ENCODE data around the gene PCSK6. TPM values are rescaled to one million over a fixed set of nuclear protein-coding genes. Genes with fewer than 3 reads are reported as not detected.

Gene PCSK6
- total RNA-seq, 1 experiment from 2014 or later, result 10.6 TPM

- intact Hi-C loops (cut with micrococcal nuclease; ENCODE audit: unreplicated experiment), result no loop called here
- TF ChIP-seq, protein P1, sequence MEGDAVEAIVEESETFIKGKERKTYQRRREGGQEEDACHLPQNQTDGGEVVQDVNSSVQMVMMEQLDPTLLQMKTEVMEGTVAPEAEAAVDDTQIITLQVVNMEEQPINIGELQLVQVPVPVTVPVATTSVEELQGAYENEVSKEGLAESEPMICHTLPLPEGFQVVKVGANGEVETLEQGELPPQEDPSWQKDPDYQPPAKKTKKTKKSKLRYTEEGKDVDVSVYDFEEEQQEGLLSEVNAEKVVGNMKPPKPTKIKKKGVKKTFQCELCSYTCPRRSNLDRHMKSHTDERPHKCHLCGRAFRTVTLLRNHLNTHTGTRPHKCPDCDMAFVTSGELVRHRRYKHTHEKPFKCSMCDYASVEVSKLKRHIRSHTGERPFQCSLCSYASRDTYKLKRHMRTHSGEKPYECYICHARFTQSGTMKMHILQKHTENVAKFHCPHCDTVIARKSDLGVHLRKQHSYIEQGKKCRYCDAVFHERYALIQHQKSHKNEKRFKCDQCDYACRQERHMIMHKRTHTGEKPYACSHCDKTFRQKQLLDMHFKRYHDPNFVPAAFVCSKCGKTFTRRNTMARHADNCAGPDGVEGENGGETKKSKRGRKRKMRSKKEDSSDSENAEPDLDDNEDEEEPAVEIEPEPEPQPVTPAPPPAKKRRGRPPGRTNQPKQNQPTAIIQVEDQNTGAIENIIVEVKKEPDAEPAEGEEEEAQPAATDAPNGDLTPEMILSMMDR (IDR thresholded peaks at IDR 0.05), result no peak
- no peak for TF ChIP-seq SIN3A (IDR thresholded peaks at IDR 0.05; ENCODE audit: borderline replicate concordance, insufficient read depth, low read depth, low read length)
- POLR2A ChIA-PET, result no interaction called here
- DNase-seq (ENCODE audit: low read depth, low spot score), result no peak
- Histone ChIP-seq H3K9me3 (ENCODE audit: control insufficient read depth, insufficient read depth, low read depth, low read length) (no peaks in the 10 kb centered on the region), H3K27me3 (ENCODE audit: control insufficient read depth, insufficient read depth, low read length) (no peaks in the 10 kb centered on the region), H3K36me3 (ENCODE audit: control insufficient read depth, insufficient read depth, low read length) (no peaks in the 10 kb centered on the region), H3K4me3 (ENCODE audit: low read depth in 2 of 2, low read length in 2 of 2) (no peak overlapping the region), H3K27ac (ENCODE audit: low read length) (no peak overlapping the region), H3K4me1 (ENCODE audit: control insufficient read depth, insufficient read depth, low read length) (peaks cover 10% of the 10 kb centered on the region; the same call in 1 of the 2 replicates)
- no peak for ATAC-seq
- BruUV-seq (replicated peaks), result no TSS peak
- CTCF ChIA-PET, result no interaction called here
- in situ Hi-C loops (cut with HindIII; ENCODE audit: low pct_unique_long_range_greater_than_20kb, low sequenced_read_pairs), result no loop called here
Measured at GRCh38 chr15:101451266-101451799, 38.2 kb downstream of the PCSK6 start.

GRCh38 chr15:101450403-101451265, 38.9 kb downstream of the PCSK6 start:
- no peak overlapping the region for H3K27ac ChIP-seq (ENCODE audit: low read length)
- H3K36me3 ChIP-seq (ENCODE audit: control insufficient read depth, insufficient read depth, low read length), result no peaks in the 10 kb centered on the region
- no peak for TF ChIP-seq SIN3A (IDR thresholded peaks at IDR 0.05; ENCODE audit: borderline replicate concordance, insufficient read depth, low read depth, low read length)
- no peak for TF ChIP-seq TCF7L2 (IDR thresholded peaks at IDR 0.05; ENCODE audit: low read depth, low read length)
- no peak for TF ChIP-seq REST (IDR thresholded peaks at IDR 0.05; ENCODE audit: insufficient read depth in 1 of 2, low read depth in 2 of 2, low read length in 1 of 2)
- no peak for TF ChIP-seq POLR2AphosphoS5 (IDR thresholded peaks at IDR 0.05; ENCODE audit: low read depth, low read length)
- TF ChIP-seq, protein P1 (IDR thresholded peaks at IDR 0.05), result no peak
- no peak overlapping the region for H3K4me3 ChIP-seq (ENCODE audit: low read depth in 2 of 2, low read length in 2 of 2)
- peaks cover 10% of the 10 kb centered on the region; the same call in 1 of the 2 replicates for H3K4me1 ChIP-seq (ENCODE audit: control insufficient read depth, insufficient read depth, low read length)
- H3K27me3 ChIP-seq (ENCODE audit: control insufficient read depth, insufficient read depth, low read length), result no peaks in the 10 kb centered on the region
- intact Hi-C loops (cut with micrococcal nuclease; ENCODE audit: unreplicated experiment), result no loop called here
- in situ Hi-C loops (cut with HindIII; ENCODE audit: low pct_unique_long_range_greater_than_20kb, low sequenced_read_pairs), result no loop called here
- ATAC-seq, result no peak
- ChIA-PET POLR2A (no interaction called here), CTCF (no interaction called here)
- BruUV-seq (replicated peaks), result no TSS peak
- H3K9me3 ChIP-seq (ENCODE audit: control insufficient read depth, insufficient read depth, low read depth, low read length), result no peaks in the 10 kb centered on the region
- DNase-seq (ENCODE audit: low read depth, low spot score), result no peak

Measured in Panc1 (cell line).